Heart left ventricle (tissue), 16 donors: Measurements from ENCODE around the gene PACS1. TPM values are rescaled to one million over a fixed set of nuclear protein-coding genes. Genes with fewer than 3 reads are reported as not detected.
"Not testable (repeated sequence)": the region's sequence is repeated elsewhere in the genome, so short reads cannot be mapped to it uniquely, and the experiment has no call there.

Experiments
- ATAC-seq, 4 donors: fragments of 200-7000 bp; cut with Tn5 transposase; one replicate each; pipeline ENCODE4 v1.9.1; 2020 to 2022; ENCODE audit warnings: moderate library complexity in 4 of 4, mild to moderate bottlenecking in 3 of 4, moderate number of reproducible peaks in 1 of 4
- DNase-seq, 5 donors: peaks; one replicate each; pipeline ENCODE4 v3.0.0-alpha.2; 2020
- H3K27ac ChIP-seq, 12 donors: fragments of 200-600 bp; sonication (generic) in 4 of 12; one replicate each; pipeline versions ENCODE4 v1.5.0 to v1.8.0; 2016 to 2022; ENCODE audit warnings: mild to moderate bottlenecking in 2 of 12
- H3K27me3 ChIP-seq, 9 donors: fragments of 200-600 bp; sonication (generic) in 2 of 9; one replicate each; pipeline versions ENCODE4 v1.5.1 to v1.8.0; 2016 to 2022; ENCODE audit warnings: mild to moderate bottlenecking in 3 of 9
- H3K36me3 ChIP-seq, 9 donors: fragments of 200-600 bp; sonication (generic) in 2 of 9; one replicate each; pipeline versions ENCODE4 v1.5.0 to v1.8.0; 2018 to 2022; ENCODE audit warnings: mild to moderate bottlenecking in 2 of 9
- H3K4me1 ChIP-seq, 12 donors: fragments of 200-600 bp; sonication (generic) in 4 of 12; one replicate each; pipeline versions ENCODE4 v1.5.0 to v1.8.0; 2016 to 2022; ENCODE audit warnings: mild to moderate bottlenecking in 3 of 12
- H3K4me3 ChIP-seq, 12 donors: fragments of 200-600 bp; sonication (generic) in 4 of 12; one replicate each; pipeline versions ENCODE4 v1.5.0 to v1.8.0; 2017 to 2022; ENCODE audit warnings: mild to moderate bottlenecking in 9 of 12, moderate library complexity in 4 of 12
- H3K9me3 ChIP-seq, 12 donors: fragments of 200-600 bp; sonication (generic) in 4 of 12; one replicate each; pipeline versions ENCODE4 v1.5.0 to v1.8.0; 2016 to 2022; ENCODE audit warnings: mild to moderate bottlenecking in 1 of 12
- CTCF ChIP-seq, 12 donors: fragments of 200-600 bp; sonication (generic) in 4 of 12; IDR thresholded peaks; one replicate each; pipeline versions ENCODE4 v1.5.0 to v1.8.0; 2018 to 2022; ENCODE audit warnings: antibody characterized with exemption in 12 of 12, mild to moderate bottlenecking in 5 of 12
- POLR2A ChIP-seq, 2 donors: fragments of 450-650 bp; IDR thresholded peaks; one replicate each; pipeline ENCODE4 v1.6.1; 2017; ENCODE audit warnings: antibody characterized with exemption in 2 of 2, mild to moderate bottlenecking in 2 of 2, moderate library complexity in 2 of 2
- WGBS, 4 donors: extraction: QIAGEN DNeasy Blood & Tissue Kit in 2 of 4; methylation state at CpG; one replicate each; pipeline versions ENCODE4 v1.1.5 to v1.1.7; 2013 to 2018; 5-methylcytosine and 5-hydroxymethylcytosine counted together
- intact Hi-C, 10 donors: fragments of 100-400 bp; cut with DNase I; formaldehyde crosslinking; loops; one replicate each; pipeline versions ENCODE4 v1.11.1 to v1.14.2; 2022
- polyA plus RNA-seq, 2 donors: library from polyadenylated mRNA; stranded (reverse); fragments of 200-250 nt; gene quantifications; one replicate each; pipeline ENCODE4 v1.2.3, GENCODE V29; 2013
- total RNA-seq, 9 donors: library from RNA; depleted of rRNA in 2 of 9; stranded (reverse); fragments of >200 nt in 2 of 9; fragmentation: NEBNext Ultra II Directional in 3 of 9; extraction: Animal tissue kit (Norgen Biotek cat#: 25700) in 3 of 9; gene quantifications; one replicate each; pipeline versions ENCODE4 v1.1.0 to v1.2.4, GENCODE V29; 2016 to 2023
- donor health status: ischemic (EF 13 %, LVEDD 7.1; RV severe dilation, severe dysfunction).
- donor health status: healthy with polysubstance abuse.
- donor health status: DM: no; HTN: yes; CAD: no.
- donor health status: DM: no; HTN: no; CAD: no.
- donor health status: ischemic (EF 25% LVEDD 6.9; RV normal size, moderate dysfunction).
- donor health status: ischemic (EF 25% LVEDD 5.7; RV mildly dilated, moderate dysfunction).
- donor health status: healthy.
- donor health status: DM: yes; HTN: yes; CAD: no.
- donor health status: ischemic (EF 35%, LVEDD 5.7; RV mildly dilated, moderate dysfunction).
- donor health status: nonischemic (EF 11% LVEDD 7.7; RV severe dilation, severe dysfunction).
- donor health status: DM: yes; HTN: yes; CAD: no.
- donor health status: PGD.
- donor health status: ischemic (EF 29% LVEDD 5.4; RV normal size, mild dysfunction).
- donor health status: nonischemic (EF 23%, LVEDD 6.1; RV moderate dilation, normal function).

PACS1 gene
- total and polyA plus RNA-seq, 11 donors, result 30.6 to 151 (median 89.8) TPM

GRCh38 chr11:66090288-66090687 lies 20.2 kb downstream of the PACS1 start:
- Histone ChIP-seq H3K9me3 (no peaks in the 10 kb centered on the region), H3K27me3 (no peaks in the 10 kb centered on the region), H3K27ac (no peak overlapping the region), H3K4me3 (no peak overlapping the region), H3K4me1 (peaks cover 0 to 23% (median 5%) of the 10 kb centered on the region in 12 donors), H3K36me3 (peaks cover 0 to 3% (median 0%) of the 10 kb centered on the region in 9 donors)
- DNase-seq, result no peak
- ATAC-seq, result no peak
- intact Hi-C loops, result no loop called here
- TF ChIP-seq POLR2A (IDR thresholded peaks at IDR 0.05) (no peak), CTCF (IDR thresholded peaks at IDR 0.05) (no peak)
- WGBS, 4 donors, result 94 to 98% (median 95%) methylated on average over 4 of the region's 4 CpGs

GRCh38 chr11:66092125-66092524 lies 22.1 kb downstream of the PACS1 start:
- ATAC-seq, H3K27ac ChIP-seq, H3K4me3 ChIP-seq, H3K36me3 ChIP-seq, intact Hi-C loops, H3K27me3 ChIP-seq, DNase-seq, H3K9me3 ChIP-seq: not testable (repeated sequence)
- H3K4me1 ChIP-seq, result peaks cover 0 to 19% (median 0%) of the 10 kb centered on the region in 12 donors
- WGBS, 4 donors, result 97 to 100% (median 97%) methylated on average over 2 of the region's 2 CpGs

- Histone ChIP-seq H3K27ac (peak overlapping the region in 1 of 12 donors; percentile 67), H3K4me1 (peaks cover 0 to 42% (median 15%) of the 10 kb centered on the region in 12 donors)
- WGBS, 4 donors, result 93 to 97% (median 94%) methylated on average over 10 of the region's 10 CpGs
- ATAC-seq, H3K9me3 ChIP-seq, H3K27me3 ChIP-seq, intact Hi-C loops, DNase-seq, H3K4me3 ChIP-seq, H3K36me3 ChIP-seq: not testable (repeated sequence)
These were observed 29.7 kb downstream of the PACS1 start for GRCh38 chr11:66099746-66100145.

GRCh38 chr11:66100272-66101065 lies 30.4 kb downstream of the PACS1 start:
- DNase-seq (peak; percentile 68 to 86 (median 78)), ATAC-seq (peak; percentile 65 to 95 (median 90))
- H3K27ac ChIP-seq, result peak overlapping the region in 2 of 12 donors; percentile 9 to 67
- peak overlapping the region in 1 of 12 donors; percentile 39 for H3K4me3 ChIP-seq
- 31 to 44% (median 34%) methylated on average over 13 to 14 of the region's 14 CpGs for WGBS, 4 donors
- no peaks in the 10 kb centered on the region for H3K9me3 ChIP-seq
- no peaks in the 10 kb centered on the region for H3K36me3 ChIP-seq
- no peaks in the 10 kb centered on the region for H3K27me3 ChIP-seq
- H3K4me1 ChIP-seq, result peaks cover 0 to 46% (median 15%) of the 10 kb centered on the region in 12 donors
- intact Hi-C loops, result no loop called here
- TF ChIP-seq POLR2A (IDR thresholded peaks at IDR 0.05) (no peak), CTCF (IDR thresholded peaks at IDR 0.05) (no peak)

GRCh38 chr11:66101066-66101464 lies 31.0 kb downstream of the PACS1 start:
- peak overlapping the region in 1 of 12 donors; percentile 67 for H3K27ac ChIP-seq
- intact Hi-C loops, result no loop called here
- H3K27me3 ChIP-seq, result no peaks in the 10 kb centered on the region
- TF ChIP-seq CTCF (IDR thresholded peaks at IDR 0.05), result no peak
- no peak for TF ChIP-seq POLR2A (IDR thresholded peaks at IDR 0.05)
- no peaks in the 10 kb centered on the region for H3K36me3 ChIP-seq
- peak overlapping the region in 1 of 12 donors; percentile 39 for H3K4me3 ChIP-seq
- 73 to 85% (median 79%) methylated on average over 3 of the region's 3 CpGs for WGBS, 4 donors
- peaks cover 0 to 50% (median 15%) of the 10 kb centered on the region in 12 donors for H3K4me1 ChIP-seq
- ATAC-seq, result no peak
- H3K9me3 ChIP-seq, result no peaks in the 10 kb centered on the region
- no peak for DNase-seq
